ES-I3 (cell line): ENCODE measurements around the gene VSTM2B.

Experiments used
- H3K36me3 ChIP-seq: 2 replicates; pipeline ENCODE4 v1.6.1; 2013; ENCODE audit warnings: mild to moderate bottlenecking, low read length, control low read depth, moderate library complexity; ENCODE audit not compliant: insufficient read depth
- H3K4me1 ChIP-seq: 2 replicates; pipeline ENCODE4 v1.6.1; 2013; ENCODE audit warnings: mild to moderate bottlenecking, control low read depth, low read length; ENCODE audit not compliant: insufficient read depth
- H3K9ac ChIP-seq: 2 replicates; pipeline ENCODE4 v1.6.1; 2013; ENCODE audit warnings: low read depth, mild to moderate bottlenecking, low read length, moderate library complexity
- H3K9me3 ChIP-seq: 2 replicates; pipeline ENCODE4 v1.6.1; 2013; ENCODE audit warnings: mild to moderate bottlenecking, low read length, moderate library complexity; ENCODE audit not compliant: control insufficient read depth, insufficient read depth

Gene VSTM2B

GRCh38 chr19:29577649-29577963, 51.8 kb downstream of the VSTM2B start:
- Histone ChIP-seq H3K9ac (no peak overlapping the region), H3K36me3 (no peaks in the 10 kb centered on the region), H3K4me1 (peaks cover 8% of the 10 kb centered on the region; the same call in 1 of the 2 replicates), H3K9me3 (no peaks in the 10 kb centered on the region)

GRCh38 chr19:29578349-29578748, 52.6 kb downstream of the VSTM2B start:
- Histone ChIP-seq H3K9ac (no peak overlapping the region), H3K36me3 (no peaks in the 10 kb centered on the region), H3K4me1 (peaks cover 8% of the 10 kb centered on the region; the same call in 1 of the 2 replicates), H3K9me3 (no peaks in the 10 kb centered on the region)

GRCh38 chr19:29579308-29579910, 53.6 kb downstream of the VSTM2B start:
- H3K9ac ChIP-seq, result no peak overlapping the region
- H3K36me3 ChIP-seq, result no peaks in the 10 kb centered on the region
- H3K9me3 ChIP-seq, result no peaks in the 10 kb centered on the region
- peaks cover 8% of the 10 kb centered on the region; the same call in 1 of the 2 replicates for H3K4me1 ChIP-seq

- Histone ChIP-seq H3K4me1 (peaks cover 7% of the 10 kb centered on the region; the same call in 1 of the 2 replicates), H3K36me3 (no peaks in the 10 kb centered on the region), H3K9ac (no peak overlapping the region), H3K9me3 (no peaks in the 10 kb centered on the region)
Measured at GRCh38 chr19:29581398-29581797, 55.6 kb downstream of the VSTM2B start.

- H3K9me3 ChIP-seq, result no peaks in the 10 kb centered on the region
- H3K9ac ChIP-seq, result no peak overlapping the region
- no peaks in the 10 kb centered on the region for H3K36me3 ChIP-seq
- H3K4me1 ChIP-seq, result no peaks in the 10 kb centered on the region
Measured at GRCh38 chr19:29583196-29583999, 57.6 kb downstream of the VSTM2B start.

GRCh38 chr19:29586401-29586800, 60.6 kb downstream of the VSTM2B start:
- H3K4me1 ChIP-seq, result no peaks in the 10 kb centered on the region
- H3K9me3 ChIP-seq, result no peaks in the 10 kb centered on the region; the same call in 1 of the 2 replicates
- no peaks in the 10 kb centered on the region for H3K36me3 ChIP-seq
- no peak overlapping the region for H3K9ac ChIP-seq

- Histone ChIP-seq H3K36me3 (no peaks in the 10 kb centered on the region), H3K9ac (no peak overlapping the region), H3K9me3 (no peaks in the 10 kb centered on the region; the same call in 1 of the 2 replicates), H3K4me1 (no peaks in the 10 kb centered on the region)
Measured at GRCh38 chr19:29587059-29587458, 61.3 kb downstream of the VSTM2B start.

GRCh38 chr19:29587518-29587986, 61.8 kb downstream of the VSTM2B start:
- Histone ChIP-seq H3K4me1 (no peaks in the 10 kb centered on the region), H3K9me3 (no peaks in the 10 kb centered on the region; the same call in 1 of the 2 replicates), H3K9ac (no peak overlapping the region), H3K36me3 (no peaks in the 10 kb centered on the region)

- no peaks in the 10 kb centered on the region; the same call in 1 of the 2 replicates for H3K9me3 ChIP-seq
- H3K9ac ChIP-seq, result no peak overlapping the region
- H3K36me3 ChIP-seq, result no peaks in the 10 kb centered on the region
- H3K4me1 ChIP-seq, result no peaks in the 10 kb centered on the region
Measured at GRCh38 chr19:29588095-29588494, 62.3 kb downstream of the VSTM2B start.

- no peaks in the 10 kb centered on the region for H3K4me1 ChIP-seq
- no peak overlapping the region for H3K9ac ChIP-seq
- no peaks in the 10 kb centered on the region; the same call in 1 of the 2 replicates for H3K9me3 ChIP-seq
- H3K36me3 ChIP-seq, result no peaks in the 10 kb centered on the region
Measured at GRCh38 chr19:29590278-29590677, 64.5 kb downstream of the VSTM2B start.

- Histone ChIP-seq H3K36me3 (no peaks in the 10 kb centered on the region), H3K4me1 (peaks cover 12% of the 10 kb centered on the region), H3K9ac (no peak overlapping the region), H3K9me3 (no peaks in the 10 kb centered on the region; the same call in 1 of the 2 replicates)
Measured at GRCh38 chr19:29591670-29592069, 65.9 kb downstream of the VSTM2B start.

GRCh38 chr19:29593869-29594268, 68.1 kb downstream of the VSTM2B start:
- Histone ChIP-seq H3K9ac (no peak overlapping the region), H3K4me1 (peaks cover 15% of the 10 kb centered on the region), H3K36me3 (no peaks in the 10 kb centered on the region), H3K9me3 (no peaks in the 10 kb centered on the region; the same call in 1 of the 2 replicates)

GRCh38 chr19:29596080-29596727, 70.4 kb downstream of the VSTM2B start:
- H3K4me1 ChIP-seq, result peaks cover 15% of the 10 kb centered on the region
- H3K9me3 ChIP-seq, result no peaks in the 10 kb centered on the region
- H3K9ac ChIP-seq, result no peak overlapping the region
- H3K36me3 ChIP-seq, result no peaks in the 10 kb centered on the region

GRCh38 chr19:29596885-29597525, 71.2 kb downstream of the VSTM2B start:
- peaks cover 15% of the 10 kb centered on the region for H3K4me1 ChIP-seq
- no peaks in the 10 kb centered on the region for H3K36me3 ChIP-seq
- H3K9ac ChIP-seq, result no peak overlapping the region
- H3K9me3 ChIP-seq, result no peaks in the 10 kb centered on the region
